Activated T-cell treated with anti-CD3 and anti-CD28 coated beads for 1 hour (primary cell): Measurements from ENCODE around the gene HES1.
"Not testable (repeated sequence)": the region's sequence is repeated elsewhere in the genome, so short reads cannot be mapped to it uniquely, and the experiment has no call there.

Source experiments
- DNase-seq: peaks from one replicate; pipeline ENCODE4 v3.0.0-alpha.2; 2020; ENCODE audit warnings: low read depth

HES1 gene, protein sequence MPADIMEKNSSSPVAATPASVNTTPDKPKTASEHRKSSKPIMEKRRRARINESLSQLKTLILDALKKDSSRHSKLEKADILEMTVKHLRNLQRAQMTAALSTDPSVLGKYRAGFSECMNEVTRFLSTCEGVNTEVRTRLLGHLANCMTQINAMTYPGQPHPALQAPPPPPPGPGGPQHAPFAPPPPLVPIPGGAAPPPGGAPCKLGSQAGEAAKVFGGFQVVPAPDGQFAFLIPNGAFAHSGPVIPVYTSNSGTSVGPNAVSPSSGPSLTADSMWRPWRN

DNA sequence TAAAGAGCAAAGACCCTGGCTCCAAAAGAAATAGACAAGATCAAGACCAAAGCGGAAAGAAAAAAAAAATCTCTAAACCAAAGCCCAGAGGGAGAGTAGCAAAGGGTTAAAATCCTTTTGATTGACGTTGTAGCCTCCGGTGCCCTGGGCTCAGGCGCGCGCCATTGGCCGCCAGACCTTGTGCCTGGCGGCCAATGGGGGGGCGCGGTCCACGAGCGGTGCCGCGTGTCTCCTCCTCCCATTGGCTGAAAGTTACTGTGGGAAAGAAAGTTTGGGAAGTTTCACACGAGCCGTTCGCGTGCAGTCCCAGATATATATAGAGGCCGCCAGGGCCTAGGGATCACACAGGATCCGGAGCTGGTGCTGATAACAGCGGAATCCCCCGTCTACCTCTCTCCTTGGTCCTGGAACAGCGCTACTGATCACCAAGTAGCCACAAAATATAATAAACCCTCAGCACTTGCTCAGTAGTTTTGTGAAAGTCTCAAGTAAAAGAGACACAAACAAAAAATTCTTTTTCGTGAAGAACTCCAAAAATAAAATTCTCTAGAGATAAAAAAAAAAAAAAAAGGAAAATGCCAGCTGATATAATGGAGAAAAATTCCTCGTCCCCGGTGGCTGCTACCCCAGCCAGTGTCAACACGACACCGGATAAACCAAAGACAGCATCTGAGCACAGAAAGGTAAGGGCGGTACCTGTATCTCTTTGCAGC, at the start of gene HES1:
TSS of gene HES1 (plus strand) at position 343 of the 713 bp plus-strand sequence. CDS start at position 576, 233 bp downstream.
- DNase-seq, result no peak

DNA sequence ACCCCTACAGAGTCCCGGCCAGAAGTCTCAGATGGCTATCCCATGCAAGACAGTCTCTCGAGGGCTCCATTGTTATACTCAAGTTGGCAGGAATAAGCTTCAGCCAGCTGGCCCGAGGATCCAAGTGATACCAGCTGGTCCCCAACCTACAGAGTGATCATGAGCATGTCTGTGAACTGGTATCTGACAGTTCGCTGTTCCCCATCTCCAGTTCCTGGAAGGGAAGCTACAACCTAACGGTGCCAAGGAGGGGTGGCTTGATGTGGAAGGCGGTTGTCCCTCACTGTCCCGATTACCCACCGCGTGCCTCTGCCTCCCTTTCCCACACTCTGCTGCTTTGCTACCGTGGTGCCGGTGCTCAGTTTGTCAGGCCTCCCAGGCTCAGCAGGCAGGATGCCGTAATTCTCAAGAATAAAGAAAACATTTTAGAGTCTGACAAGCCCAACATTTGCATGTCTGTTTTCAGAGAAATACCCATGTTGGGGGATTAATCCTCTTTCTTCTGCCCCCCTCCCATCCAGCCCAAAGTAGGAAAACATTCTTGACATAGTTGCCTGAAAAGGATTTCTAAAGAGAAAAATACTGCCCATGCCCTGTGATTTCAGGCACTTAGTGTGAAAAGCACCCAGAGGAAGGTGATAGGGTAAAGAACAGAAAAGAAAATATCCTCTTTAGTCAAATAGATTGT, 49.4 kb upstream of the HES1 start:
- no peak for DNase-seq

DNA sequence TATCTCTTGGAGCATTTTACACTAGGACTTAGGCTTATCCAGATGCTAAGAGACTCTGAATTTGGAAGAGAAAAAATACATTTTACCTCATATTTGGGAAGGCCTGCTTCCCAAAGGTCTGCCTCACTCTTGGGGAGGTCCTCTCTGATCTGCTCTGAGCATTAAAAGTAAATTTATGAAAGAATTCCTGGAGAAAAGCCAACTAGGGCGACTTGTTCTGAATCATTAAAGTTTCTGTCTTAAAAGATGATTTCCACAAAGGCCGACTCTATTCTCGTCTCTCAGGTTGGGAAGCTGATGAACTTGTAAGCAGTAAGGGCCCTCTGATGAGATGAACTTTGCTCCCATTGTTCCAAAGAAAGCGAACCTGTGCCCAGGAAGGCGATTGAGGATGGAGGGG, 48.7 kb upstream of the HES1 start:
- DNase-seq, result no peak

DNA sequence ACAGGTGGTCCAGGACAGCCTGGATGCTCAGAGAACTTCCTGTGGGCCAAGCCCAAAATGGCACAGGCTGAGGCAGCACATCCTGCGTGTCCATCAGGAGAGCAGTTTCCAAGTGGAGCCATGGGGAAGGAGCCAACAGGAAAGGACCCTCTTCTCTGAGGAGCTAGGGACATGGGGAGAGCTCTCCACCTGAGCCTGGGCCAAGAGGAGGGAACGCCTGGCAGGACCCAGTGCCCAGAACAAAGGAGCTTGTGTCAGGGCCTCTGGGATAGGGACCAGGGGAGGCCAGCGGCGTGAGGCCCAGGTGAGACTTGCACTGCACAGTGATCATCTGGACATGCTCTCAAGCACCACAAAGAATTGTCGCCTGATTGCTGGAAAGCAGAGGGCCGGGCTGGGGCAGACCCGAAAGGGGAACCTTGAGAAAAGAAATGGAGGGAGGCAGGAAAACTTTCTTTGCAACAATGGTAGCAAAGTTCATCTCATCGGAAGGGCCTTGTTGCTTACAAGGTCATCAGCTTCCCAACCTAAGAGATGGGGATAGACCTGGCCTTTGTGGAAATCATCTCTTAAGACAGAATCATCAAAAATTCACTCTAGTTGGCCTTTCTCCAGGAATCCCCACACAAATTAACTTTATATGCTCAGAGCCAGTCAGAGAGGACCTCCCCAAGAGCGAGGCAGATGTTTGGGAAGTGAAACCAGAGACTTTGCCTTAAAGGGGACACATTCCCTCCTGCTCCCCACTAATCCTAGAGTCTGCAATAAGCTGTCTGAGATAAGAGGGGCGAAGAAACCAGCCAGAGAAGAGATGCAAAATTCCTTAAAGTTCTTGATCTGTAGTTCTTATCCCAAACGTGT, 47.7 kb upstream of the HES1 start:
- DNase-seq, result no peak

DNA sequence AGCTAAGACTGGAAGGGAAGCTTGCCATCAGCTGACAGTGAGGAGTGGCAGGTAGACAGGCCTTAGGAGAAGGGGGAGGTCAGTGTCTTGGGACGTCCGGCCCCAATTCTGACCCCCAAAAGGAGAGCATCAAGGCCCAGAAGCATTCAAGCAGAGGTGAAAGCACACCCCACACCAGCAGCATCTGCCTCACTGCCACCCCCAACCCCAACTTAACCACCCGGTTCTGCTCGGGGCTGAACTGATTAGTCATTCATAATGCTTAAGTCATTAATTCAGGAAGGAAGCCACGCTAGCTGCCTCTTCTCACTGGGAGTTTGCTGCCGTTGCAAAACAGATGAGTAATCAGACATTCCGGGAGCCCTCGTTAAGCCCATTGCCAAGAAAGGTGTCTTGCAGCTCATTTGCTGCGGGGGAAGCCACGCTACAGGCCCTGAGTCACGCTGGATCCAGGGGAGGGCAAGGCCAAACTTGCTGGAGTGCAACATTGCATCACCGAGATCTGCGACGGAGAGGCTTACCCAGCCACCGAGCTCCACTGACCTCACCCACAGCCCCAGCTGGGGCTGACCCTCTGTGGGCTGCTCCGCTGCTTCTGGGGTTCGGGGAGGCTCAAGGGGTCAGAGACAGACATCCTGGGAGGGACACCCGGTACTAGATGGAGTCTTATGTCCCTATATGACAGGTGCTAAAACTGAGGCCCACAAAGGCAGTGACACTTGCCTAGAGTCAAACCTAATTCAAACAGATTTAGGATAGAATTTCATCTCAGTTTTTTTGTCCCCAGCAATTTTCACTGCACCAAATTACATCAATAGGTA, 46.4 kb upstream of the HES1 start:
- DNase-seq, result no peak

DNA sequence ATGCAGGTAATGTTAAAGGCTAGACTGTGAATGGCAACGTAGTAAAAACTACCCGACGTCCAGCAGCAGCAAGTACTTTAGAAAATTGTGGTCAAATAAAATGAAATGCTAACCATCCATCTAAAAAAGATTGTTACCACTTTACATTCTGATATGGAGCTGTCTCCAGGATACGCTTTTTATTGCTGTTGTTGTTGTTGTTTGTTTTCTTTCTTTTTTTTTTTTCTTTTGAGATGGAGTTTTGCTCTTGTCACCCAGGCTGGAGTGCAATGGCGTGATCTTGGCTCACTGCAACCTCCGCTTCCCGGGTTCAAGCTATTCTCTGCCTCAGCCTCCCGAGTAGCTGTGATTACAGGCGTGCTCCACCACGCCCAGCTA, 45.8 kb upstream of the HES1 start:
- DNase-seq, result not testable (repeated sequence)

DNA sequence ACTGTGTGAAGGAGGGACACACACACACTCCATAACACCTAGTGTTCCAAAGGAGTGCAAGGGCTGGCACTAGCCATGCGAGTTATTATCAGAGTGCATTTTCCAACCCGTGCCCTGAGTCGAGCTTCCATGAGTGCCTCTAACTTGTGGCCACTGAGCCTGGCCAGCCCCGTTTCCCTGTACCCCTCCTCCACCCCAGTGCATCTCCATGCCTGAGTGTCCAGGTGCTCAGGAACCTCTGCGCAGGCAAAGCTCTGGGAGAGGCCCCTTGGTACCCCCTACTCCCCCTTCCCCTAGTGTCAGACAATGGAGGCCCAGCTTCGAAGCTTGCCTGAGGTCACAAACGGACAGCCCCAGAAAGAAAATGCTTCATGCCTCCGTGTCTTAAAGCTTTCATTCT, 45.2 kb upstream of the HES1 start:
- DNase-seq, result no peak

DNA sequence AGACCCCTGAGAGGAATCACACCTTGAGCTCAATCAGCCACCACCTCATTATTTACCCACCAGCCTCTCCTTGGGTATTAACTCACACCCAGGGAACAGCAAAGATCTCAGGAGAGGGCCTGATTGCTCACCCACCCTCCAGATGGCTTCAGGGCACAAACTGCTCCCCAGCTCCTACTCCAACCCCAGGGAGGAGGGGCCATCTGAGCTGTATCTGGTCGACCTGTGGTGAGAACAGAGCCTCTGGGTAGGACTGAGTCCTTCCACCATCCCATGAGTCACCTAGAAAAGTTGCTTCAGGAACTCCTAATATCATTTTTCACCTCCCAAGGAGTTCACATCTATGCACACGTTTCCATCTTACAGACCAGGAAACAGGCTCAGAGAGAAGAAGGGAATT, 44.8 kb upstream of the HES1 start:
- no peak for DNase-seq

DNA sequence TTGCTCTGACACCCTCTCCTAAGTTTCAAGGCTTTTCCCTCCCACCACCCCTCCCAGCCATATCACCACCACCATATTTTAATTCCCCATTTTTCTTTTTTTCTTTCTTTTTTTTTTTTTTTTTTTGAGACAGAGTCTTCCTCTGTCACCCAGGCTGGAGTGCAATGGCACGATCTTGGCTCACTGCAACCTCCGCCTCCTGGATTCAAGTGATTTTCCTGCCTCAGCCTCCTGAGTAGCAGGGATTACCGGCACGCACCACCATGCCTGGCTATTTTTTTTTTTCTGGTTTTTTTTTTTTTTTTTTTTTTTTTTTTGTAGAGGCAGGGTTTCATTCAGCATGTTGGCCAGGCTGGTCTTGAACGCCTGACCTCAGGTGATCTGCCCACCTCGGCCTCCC, 44.1 kb upstream of the HES1 start:
- DNase-seq, result not testable (repeated sequence)

DNA sequence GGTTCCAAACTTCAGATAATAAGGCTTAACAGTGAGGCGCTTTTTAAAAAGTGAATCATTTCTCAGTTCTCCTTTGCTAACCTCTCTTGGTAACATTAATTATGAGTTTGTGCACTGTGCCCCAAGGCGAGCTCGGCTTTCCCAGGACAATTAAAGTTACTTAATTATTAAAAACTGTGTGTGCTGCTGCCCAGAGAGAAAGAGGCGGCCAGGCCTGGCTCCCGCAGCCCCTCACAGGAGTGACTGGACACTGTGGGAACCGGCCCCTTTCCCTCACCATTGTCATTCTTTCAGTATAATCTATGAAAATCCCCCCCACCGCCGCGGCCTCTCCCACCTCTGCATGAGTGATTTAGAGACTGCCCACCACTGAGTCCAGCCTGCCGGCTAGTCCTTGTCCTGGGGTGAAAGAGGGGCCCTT, 43.1 kb upstream of the HES1 start:
- DNase-seq, result no peak

DNA sequence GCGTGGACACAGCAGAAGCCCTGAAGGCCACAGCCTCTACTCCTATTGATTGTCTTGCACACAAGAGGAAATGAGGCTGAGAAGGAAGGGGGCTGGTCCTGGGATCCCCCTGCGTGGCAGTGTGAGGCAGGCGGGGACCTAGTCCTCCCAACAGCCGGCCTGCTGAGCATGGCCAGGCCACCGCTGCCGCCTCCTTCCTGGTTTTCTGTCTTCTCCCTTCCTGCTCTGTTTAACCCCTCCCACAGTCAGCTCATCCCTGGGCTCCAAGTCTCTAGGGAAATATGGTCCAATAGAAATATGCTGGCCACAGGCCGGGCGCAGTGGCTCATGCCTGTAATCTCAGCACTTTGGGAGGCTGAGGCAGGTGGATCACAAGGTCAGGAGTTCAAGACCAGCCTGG, 42.1 kb upstream of the HES1 start:
- no peak for DNase-seq

DNA sequence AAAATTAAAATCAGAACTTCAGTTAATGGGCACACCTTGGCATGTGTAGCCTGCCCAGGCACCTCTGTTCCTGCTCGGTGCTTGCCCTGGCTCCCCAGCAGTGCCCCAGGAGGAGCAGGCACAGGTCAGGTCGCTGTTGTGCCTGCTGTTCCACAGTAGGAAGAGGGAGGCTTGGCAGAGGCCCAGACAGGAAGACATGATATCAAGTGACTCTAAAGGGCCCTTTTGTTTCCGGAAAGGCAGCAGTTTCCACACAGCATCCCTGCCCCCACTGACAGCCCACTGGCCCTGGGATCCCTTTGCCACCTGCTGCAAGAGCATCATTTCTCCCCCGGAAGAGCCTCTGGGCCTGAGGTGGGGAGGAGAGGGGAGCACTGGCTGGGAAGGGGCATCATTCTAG, 40.5 kb upstream of the HES1 start:
- DNase-seq, result no peak

DNA sequence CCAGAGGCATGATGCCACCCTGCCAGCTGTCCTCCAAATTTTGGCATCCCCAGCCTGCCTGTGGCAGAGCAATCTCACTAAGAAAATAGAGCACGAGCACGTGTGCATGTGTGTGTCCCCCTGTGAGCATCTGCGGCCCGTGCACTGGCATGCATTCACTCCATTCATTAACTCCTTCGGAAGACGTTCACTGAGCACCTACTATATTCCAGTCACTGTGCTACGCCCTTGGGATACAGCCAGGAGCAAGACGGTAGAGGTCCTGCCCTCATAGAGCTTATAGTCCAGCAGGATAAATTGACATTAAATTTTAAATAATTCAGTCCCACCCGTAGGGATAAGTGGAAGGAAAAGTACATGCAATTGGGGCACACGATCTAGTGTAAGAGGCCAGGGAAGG, 40.0 kb upstream of the HES1 start:
- no peak for DNase-seq

DNA sequence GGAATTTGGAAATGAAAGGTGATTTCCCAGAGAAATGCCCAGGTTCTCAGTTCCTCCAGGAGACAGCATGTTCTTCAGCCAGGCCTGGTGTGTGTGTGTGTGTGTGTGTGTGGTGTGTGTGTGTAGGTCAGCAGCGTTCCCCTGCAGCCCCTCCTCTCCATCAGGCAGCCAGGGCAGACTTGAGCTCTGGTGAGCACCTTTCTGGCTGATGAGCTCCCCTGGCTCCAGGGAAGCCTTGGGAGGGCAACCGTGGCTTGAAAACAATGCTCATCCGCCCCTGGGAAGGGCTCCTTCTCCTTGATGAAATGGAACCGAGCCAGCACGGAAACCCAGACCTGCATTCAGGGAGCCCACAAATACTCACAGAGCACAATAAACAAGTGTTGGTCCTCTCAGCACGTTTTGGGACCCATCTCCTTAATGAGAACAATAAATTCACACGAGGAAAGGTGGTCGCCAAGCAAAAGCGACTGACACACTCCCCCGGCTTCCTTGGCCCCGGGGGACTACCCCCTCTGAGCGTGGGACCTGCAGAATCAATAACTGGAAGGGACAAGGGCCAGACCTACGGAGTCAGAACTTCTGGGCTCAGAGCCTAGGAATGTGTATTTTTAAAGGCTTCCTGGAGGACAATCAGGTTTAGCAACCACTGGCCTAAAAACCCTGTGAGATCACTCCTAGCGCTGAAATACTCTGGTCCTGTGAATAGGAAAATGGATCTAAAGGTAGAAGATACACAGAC, 38.6 kb upstream of the HES1 start:
- DNase-seq, result no peak

DNA sequence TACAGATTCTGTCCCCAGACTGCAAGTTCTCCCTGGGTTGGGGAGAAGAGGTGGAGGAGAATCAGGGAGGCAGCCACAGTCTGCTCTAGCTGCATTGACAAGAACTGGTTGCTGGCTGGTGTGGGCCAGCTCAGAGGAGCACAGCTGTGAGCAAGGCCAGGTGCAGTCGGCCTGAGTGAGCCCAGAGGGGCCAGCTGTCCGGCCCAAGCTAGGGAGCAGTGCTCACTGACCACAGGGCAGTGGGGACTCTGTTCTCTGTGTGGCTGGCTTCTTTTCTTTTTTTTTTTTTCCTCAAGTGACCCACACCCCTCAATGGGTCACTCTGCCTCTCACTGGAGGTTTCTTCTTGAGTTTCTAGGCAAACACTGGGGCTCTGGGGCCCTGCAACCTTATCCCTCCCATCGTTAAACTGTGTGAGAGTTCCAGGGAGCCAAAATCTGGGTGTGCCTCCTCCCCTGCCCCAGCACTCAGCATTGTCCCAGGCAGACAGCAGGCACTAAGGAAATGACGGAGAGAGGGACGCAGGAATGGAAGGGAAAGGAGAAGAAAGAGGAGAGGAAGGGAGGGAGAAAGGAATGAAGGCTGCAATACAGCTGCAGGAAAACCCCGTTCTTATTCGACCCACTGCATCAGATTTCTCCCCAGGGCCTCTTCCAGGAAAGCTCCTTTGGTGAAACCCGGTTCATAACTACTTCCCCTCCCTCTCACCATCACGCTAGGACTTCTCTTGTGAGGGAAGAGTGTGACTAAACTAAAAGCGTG, 37.7 kb upstream of the HES1 start:
- DNase-seq, result no peak

DNA sequence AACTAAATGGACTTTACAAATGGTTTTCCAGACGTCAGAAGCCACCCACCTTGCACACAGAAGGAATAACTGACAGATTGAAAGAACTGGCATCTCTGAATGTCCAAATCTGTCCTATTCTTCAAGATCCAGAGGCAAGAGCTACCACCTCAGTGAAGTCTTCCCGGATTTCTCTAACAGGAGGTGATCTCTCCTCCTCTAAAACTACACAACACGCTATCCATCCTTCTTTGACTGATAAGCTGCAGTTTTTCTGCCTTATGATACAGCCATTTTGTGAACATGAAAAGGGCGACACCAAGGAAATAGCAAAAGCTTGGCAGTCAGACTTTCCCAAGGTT, 37.1 kb upstream of the HES1 start:
- DNase-seq, result no peak

DNA sequence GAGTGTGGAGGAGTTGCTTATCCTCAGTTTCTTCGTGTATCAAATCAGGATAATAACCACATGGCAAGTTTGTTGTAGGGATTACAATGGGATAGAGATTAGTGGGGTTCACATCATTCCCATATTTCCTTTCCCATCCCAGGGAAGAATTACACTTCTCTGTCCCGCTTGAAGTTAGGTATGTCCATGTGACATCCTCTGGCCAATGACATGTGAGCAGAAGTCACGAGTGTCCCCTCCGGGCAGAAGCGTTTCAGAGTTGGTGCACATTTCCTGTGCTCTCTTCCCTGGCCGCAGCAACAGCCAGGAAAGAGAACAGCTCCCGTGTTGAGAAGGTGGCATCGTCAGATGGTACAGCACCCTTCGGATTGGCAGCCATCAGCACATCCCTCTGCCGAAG, 36.7 kb upstream of the HES1 start:
- DNase-seq, result no peak

DNA sequence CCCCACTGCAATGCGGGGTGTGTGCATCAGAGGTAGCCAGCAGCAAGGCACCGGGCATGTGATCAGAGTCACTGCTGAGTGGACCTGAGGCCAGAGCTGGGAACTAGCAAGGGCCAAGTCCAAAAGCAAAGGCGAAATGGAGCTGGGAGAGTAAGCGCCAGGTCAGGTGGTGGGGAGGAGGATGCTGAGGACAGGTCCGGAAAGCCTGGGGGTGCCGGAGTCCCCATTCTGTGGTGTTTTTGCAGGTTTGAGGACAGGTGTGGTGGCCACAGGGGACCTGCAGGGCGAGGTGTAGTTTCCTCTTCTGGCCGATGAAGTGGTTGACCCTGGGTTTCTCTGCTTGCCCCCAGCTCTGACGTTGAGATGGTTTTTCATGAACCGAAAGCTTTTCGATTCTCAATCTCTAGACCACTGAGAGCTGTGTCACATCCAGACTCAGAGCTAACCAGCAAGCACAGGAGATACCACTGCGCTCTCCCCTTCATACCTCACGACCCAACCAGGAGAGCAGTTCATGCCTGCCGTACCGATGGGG, 35.0 kb upstream of the HES1 start:
- DNase-seq, result no peak

DNA sequence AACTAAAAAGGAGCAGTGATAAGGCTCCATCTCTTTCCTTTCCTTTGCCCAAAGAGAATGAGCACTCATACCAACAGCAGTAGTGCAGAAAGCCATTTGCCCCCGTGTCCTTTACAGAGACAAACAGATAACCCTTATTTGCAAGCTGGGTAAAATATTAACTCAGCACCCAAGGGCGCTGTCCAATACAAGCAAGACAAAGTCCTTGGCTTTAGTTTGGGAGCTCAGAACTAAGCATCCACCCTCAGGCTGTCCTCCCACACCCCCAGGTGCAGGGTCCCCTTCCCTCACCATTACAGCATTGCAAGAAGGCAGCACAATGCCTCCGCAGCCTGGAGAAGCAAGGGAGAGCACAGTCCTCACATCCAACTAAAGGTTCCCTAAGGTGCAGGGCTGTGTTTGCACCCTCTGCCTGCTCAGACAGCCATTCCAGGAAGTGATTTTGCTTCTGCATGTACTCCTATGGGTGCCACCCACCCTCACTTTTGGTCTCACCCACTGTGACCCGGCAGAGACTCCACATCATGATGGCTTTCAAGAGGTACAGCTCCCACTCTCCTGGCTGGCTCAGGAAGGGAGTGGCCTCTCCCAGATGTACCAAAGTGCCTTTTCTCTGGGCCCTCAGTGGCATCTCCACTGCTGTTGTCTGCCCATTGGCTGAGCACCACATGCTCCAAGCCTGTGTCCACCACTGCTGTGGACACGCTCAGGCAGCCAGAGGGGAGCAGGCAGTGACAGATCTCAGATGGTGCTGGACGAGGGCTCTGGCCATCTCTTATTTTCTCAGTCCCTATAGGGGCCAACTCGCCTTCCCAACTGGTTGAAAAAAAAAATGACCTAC, 34.1 kb upstream of the HES1 start:
- no peak for DNase-seq
